C4-2B (cell line): ENCODE results near the gene LRFN4.
"Not testable (repeated sequence)": the region's sequence is repeated elsewhere in the genome, so short reads cannot be mapped to it uniquely, and the experiment has no call there.

Experiments used
- CTCF ChIP-seq: fragments of 450-650 bp; conservative IDR thresholded peaks from 2 replicates; pipeline ENCODE4 v1.5.1; 2017; ENCODE audit warnings: mild to moderate bottlenecking
- ZFX ChIP-seq: fragments of 450-650 bp; IDR thresholded peaks from 2 replicates; pipeline ENCODE4 v1.6.1; 2017

- TF ChIP-seq CTCF, ZFX: not testable (repeated sequence)
Measured at GRCh38 chr11:66824573-66824972, 32.3 kb upstream of the LRFN4 start.
